HEK293 (cell line): Measurements from ENCODE around the gene TAL1.
"Not testable (repeated sequence)": the region's sequence is repeated elsewhere in the genome, so short reads cannot be mapped to it uniquely, and the experiment has no call there.

Experiments used
- CTCF ChIP-seq: fragments of 450-650 bp; formaldehyde crosslinking; IDR thresholded peaks from 2 replicates; pipeline ENCODE4 v1.5.1; 2016; ENCODE audit warnings: missing biosample characterization, missing genetic modification characterization
- ZNF626 ChIP-seq: fragments of 450-650 bp; sonication (Bioruptor Pico); formaldehyde crosslinking; IDR thresholded peaks from 2 replicates; pipeline ENCODE4 v1.5.1; 2018; ENCODE audit warnings: missing biosample characterization, missing genetic modification characterization, inconsistent platforms
- ZNF670 ChIP-seq: fragments of 450-650 bp; formaldehyde crosslinking; IDR thresholded peaks from 2 replicates; pipeline ENCODE4 v1.5.1; 2016; ENCODE audit warnings: missing biosample characterization, missing genetic modification characterization, low read depth
- ZNF747 ChIP-seq: fragments of 450-650 bp; formaldehyde crosslinking; IDR thresholded peaks from 2 replicates; pipeline ENCODE4 v1.5.1; 2016; ENCODE audit warnings: missing biosample characterization, missing genetic modification characterization
- ZNF777 ChIP-seq: fragments of 450-650 bp; formaldehyde crosslinking; IDR thresholded peaks from 2 replicates; pipeline ENCODE4 v1.5.1; 2017; ENCODE audit warnings: missing biosample characterization, missing genetic modification characterization, borderline replicate concordance
- TF ChIP-seq, protein P1 (sequence below): fragments of 450-650 bp; formaldehyde crosslinking; IDR thresholded peaks from 2 replicates; pipeline ENCODE4 v1.5.1; 2016; ENCODE audit warnings: missing biosample characterization, missing genetic modification characterization
- TF ChIP-seq, protein P2 (sequence below): fragments of 450-650 bp; IDR thresholded peaks from 2 replicates; pipeline ENCODE4 v1.5.1; 2018; ENCODE audit warnings: missing biosample characterization, missing genetic modification characterization

- TF ChIP-seq CTCF (tag by site-specific recombination); ZNF747 (tag by site-specific recombination); ZNF670 (tag by site-specific recombination); ZNF777; ZNF626 (tag by site-specific recombination): not testable (repeated sequence)
- TF ChIP-seq, protein P1, sequence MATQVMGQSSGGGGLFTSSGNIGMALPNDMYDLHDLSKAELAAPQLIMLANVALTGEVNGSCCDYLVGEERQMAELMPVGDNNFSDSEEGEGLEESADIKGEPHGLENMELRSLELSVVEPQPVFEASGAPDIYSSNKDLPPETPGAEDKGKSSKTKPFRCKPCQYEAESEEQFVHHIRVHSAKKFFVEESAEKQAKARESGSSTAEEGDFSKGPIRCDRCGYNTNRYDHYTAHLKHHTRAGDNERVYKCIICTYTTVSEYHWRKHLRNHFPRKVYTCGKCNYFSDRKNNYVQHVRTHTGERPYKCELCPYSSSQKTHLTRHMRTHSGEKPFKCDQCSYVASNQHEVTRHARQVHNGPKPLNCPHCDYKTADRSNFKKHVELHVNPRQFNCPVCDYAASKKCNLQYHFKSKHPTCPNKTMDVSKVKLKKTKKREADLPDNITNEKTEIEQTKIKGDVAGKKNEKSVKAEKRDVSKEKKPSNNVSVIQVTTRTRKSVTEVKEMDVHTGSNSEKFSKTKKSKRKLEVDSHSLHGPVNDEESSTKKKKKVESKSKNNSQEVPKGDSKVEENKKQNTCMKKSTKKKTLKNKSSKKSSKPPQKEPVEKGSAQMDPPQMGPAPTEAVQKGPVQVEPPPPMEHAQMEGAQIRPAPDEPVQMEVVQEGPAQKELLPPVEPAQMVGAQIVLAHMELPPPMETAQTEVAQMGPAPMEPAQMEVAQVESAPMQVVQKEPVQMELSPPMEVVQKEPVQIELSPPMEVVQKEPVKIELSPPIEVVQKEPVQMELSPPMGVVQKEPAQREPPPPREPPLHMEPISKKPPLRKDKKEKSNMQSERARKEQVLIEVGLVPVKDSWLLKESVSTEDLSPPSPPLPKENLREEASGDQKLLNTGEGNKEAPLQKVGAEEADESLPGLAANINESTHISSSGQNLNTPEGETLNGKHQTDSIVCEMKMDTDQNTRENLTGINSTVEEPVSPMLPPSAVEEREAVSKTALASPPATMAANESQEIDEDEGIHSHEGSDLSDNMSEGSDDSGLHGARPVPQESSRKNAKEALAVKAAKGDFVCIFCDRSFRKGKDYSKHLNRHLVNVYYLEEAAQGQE (tag by site-specific recombination) = not testable (repeated sequence)
- TF ChIP-seq, protein P2, sequence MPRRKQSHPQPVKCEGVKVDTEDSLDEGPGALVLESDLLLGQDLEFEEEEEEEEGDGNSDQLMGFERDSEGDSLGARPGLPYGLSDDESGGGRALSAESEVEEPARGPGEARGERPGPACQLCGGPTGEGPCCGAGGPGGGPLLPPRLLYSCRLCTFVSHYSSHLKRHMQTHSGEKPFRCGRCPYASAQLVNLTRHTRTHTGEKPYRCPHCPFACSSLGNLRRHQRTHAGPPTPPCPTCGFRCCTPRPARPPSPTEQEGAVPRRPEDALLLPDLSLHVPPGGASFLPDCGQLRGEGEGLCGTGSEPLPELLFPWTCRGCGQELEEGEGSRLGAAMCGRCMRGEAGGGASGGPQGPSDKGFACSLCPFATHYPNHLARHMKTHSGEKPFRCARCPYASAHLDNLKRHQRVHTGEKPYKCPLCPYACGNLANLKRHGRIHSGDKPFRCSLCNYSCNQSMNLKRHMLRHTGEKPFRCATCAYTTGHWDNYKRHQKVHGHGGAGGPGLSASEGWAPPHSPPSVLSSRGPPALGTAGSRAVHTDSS (tag by site-specific recombination) = not testable (repeated sequence)
These were observed 43.8 kb upstream of the TAL1 start for GRCh38 chr1:47275811-47276210.
